Activated CD4-positive, alpha-beta T cell treated with anti-CD3 and anti-CD28 coated beads, Interleukin-2, amount 50 U/mL, for 4 hours (primary cell): Measurements from ENCODE around the gene S100A12.
"Not testable (repeated sequence)": the region's sequence is repeated elsewhere in the genome, so short reads cannot be mapped to it uniquely, and the experiment has no call there.

Source experiments
- DNase-seq, 2 experiments: peaks; one replicate each; pipeline ENCODE4 v3.0.0-alpha.2; 2020

The S100A12 gene

DNA sequence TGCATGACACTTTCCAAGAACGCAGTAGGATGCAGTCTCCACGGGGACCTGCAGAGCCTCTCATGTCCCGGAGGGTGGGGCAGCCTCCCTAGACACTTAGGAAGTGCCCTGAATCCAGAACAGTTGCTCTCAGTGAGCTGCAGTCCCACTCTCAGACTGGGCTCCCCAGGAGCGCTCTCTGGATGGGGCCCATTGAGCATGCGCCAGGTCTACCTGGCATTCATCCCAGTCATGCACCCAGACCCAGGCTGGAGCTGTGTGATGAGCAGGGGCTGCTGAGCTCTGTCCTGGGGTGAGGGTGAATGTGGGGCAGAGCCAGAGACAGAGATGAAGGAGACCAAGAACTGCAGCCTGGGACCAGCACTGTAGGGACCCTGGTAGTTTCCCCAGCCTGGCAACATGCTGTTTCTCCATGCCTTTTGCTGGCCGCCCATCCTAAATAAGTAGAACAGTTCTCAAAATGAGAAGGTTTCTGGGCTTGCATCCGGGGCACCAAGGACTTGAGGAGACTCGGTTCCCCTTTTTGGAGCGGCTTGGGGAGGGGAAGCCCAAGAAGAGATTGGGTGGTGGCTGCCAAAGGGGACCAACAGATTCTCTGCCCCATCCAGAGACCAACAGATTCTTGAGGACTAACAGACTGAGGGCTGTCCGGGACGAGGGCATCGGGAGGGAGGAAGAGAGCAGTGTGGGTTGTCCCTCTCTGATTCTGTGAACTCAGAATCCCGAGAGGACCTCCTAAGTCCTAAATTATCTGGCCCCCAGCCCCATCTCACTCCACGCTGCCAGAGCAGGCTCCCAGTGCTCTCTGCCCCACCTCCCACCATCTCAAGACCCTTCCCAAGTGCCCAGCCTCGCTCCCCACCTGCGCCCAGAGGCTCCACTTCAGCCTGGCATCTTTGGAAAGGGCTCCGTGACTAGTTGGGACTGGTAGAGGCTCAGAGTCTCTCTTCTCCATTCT is 25.8 kb downstream of the S100A12 start:
- DNase-seq, result no peak

DNA sequence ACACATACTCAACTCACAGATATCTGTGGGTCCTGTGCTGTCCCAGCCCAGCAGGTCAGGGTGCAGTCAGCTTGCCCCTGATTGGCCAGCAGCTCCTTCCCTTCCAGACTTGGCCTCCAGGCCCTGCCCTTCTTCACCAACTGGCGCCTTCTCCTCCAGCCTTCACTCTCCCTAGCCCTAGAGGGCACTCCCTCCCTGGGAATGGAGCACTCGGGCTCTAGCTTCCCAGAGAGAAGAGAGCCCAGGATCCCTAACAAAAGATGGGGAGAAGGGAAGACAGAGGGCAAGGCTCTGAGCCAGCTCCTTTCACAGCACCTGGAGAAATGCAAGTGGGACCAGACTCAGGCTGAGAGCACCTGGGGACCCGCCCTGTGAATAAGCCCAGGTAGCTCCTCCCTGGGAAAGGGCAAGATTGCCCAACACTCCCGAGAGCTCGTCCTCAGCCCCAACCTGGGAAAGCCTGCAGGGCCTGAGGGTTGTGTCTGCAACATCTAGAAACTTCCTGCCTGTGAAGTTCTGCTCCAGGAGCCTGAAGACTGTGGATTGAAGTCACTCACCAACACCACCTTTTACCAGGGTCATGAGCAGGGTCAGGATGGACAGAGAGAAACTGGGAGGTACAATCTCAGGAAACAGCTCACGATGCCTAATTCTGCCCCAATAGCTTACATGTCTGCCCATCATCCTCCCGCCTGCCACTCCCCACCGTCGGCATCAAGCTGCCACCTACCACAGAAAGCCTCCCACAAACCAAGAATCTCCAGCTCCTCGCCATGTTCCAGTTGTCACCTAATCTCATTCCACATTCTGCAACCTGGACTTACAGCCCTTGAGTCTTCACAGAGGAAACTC is 26.7 kb downstream of the S100A12 start, which contains the start of gene PGLYRP4:
PGLYRP4 (minus strand) TSS at position 331 of the 852 bp plus-strand sequence. CDS start 909 bp downstream, outside the sequence.
- DNase-seq, result no peak

DNA sequence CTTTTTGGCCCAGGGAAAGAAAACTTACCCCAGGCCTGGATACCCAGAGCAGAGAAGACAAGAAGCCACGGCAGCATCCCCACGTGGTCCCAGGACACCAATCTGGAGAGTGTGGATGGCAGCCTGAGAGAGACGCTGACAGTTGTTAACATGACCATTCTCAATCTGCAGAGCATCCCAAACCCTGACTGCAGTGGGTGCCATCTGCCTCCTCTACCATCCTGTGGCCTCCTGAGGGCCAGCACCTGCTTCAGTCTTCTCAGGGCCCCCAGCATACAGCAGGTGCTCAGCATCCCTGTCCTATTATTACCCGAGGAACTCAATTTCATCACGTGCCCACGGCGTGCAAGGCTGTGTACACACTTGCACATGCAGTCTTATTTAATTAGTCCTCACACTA is 27.6 kb downstream of the S100A12 start:
- no peak for DNase-seq

DNA sequence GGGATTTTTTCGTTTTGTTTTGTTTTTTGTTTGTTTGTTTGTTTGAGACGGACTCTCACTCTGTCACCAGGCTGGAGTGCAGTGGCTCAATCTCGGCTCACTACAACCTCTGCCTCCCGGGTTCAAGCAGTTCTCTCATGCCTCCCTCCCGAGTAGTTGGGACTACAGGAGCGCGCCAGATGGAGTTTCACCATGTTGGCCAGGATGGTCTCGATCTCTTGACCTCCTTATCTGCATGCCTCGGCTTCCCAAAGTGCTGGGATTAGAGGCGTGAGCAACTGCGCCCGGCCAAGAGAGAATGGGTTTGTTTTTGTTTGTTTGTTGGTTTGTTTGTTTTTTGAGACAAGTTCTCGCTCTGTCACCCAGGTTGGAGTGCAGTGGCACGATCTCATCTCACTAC is 28.4 kb downstream of the S100A12 start:
- not testable (repeated sequence) for DNase-seq

DNA sequence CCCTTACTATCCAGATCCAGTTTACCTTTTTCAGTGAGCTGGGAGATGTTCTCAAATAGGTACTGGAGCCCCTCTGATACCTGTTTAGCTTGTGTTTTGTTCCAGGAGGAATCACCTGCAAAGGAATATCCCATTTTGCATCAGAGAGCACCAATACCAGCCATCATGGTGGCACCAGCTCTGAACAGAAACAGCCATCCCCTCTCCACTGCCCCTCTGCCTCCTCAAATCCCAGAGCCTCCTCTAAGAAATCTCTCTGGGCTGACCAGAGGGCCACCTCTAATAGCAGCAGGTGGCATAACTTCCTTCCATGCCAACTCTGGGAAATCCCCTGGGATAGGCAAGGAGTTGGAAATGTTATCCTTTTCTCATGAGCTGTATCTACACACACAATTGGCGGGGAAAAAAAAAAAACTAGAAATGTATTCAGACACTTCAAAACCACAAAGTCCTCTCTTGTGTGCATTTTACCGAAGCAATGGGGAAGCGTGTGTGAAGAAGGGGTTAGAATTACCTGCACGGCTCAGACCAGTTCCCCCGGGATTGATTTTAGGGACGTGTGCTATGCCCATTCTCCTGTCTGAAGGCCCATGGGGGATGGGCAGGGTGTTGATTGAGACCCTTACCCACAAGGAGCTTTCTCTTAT is 29.2 kb downstream of the S100A12 start:
- DNase-seq, result no peak

DNA sequence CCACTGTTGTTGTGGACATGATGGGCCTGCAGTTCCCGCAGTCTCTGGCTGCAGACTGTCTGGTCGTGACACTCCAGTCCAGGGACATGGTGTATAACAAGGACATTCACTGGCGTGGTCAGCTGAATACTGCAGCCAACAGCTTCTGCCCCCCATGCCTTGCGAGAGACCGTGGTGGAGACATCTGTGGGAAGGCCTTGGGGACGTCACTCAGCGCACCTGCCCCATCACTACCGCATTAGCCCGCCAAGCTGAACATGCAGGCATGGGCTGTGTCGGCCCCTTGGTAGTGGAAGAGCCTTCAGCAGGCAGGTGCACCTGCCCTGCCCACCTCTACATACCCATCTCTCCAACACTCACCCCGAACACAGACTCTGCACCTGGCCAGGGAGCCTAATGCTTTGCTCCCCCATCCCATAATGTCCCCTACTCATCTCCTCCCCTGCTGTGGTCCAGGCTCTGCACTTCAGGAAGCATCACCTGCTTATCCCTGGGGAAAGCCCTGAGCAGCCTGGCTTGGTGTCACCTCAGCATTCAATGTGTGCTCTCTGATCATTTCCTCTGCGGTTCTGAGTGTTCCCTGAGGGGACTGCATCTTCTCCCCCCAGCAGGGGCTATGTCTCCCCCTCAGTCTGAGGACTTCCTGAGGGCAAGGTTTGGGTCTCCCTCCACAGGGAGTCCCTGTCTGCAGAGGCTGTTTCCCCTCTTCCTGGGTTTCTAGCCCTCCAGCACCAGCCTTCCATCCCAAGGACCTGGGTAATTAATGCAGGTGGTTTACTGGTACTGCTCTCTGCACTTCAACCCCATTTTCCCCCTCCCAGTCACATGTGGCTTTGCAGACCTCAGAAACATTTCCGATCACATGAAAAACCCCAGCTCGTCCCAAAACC is 30.0 kb downstream of the S100A12 start:
- DNase-seq, result no peak

DNA sequence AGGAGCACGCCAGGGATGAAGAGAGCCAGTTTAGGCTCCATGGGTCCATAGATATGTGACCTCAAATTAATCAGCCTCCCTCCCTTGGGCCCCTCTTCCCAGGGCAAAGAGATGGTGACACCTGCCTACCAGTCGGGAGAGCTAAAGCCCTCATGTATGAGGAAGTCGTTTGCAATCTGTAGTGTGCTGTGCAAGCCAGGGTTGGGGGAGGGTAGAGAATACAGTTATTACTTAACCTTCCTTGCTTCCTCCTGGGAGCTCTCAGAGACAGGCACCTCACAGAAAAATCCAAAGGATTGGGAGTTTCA is 30.7 kb downstream of the S100A12 start:
- DNase-seq, result no peak

DNA sequence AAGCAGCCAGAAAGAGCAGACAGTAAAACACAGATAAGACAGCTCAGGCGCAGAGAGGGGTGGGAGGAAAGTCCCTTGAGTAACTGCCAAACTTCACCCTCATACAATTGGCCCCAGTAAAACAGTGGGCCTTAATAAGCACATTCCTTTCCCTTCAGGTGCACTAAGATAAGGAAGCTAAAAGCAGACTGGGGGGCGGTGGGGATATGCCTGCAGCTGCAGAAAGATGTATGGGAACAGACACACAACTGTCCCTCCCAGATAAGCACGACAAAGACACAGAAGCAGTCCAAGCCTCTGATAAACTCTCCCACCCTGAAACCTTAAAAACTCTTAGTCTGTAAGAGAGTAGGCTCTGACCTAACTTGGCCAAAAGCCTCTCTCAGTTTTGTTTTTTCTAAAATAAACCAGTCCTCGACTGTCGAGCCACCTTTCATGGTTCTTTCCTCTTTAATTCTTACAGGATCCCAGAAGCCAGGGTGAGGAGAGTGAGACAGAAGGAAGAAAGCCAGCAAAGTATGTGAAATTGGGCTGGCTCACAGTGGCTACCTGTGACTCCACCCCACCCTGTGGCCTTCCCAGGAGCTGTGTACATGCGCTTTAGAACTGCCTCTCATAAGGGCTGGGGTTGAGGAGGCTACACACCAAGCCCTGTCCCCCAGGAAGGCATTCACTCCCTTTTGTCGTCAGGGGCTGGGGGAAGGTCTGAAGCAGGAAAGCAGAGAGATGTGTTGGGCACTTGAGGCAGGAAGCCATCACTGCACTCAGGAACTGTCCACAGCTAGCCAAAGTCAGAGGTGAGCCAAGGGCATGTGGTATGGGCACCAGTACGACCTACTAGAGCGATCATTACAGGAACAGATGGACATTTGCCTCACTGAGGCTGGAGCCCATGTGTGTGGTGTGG is 31.4 kb downstream of the S100A12 start:
- no peak for DNase-seq

DNA sequence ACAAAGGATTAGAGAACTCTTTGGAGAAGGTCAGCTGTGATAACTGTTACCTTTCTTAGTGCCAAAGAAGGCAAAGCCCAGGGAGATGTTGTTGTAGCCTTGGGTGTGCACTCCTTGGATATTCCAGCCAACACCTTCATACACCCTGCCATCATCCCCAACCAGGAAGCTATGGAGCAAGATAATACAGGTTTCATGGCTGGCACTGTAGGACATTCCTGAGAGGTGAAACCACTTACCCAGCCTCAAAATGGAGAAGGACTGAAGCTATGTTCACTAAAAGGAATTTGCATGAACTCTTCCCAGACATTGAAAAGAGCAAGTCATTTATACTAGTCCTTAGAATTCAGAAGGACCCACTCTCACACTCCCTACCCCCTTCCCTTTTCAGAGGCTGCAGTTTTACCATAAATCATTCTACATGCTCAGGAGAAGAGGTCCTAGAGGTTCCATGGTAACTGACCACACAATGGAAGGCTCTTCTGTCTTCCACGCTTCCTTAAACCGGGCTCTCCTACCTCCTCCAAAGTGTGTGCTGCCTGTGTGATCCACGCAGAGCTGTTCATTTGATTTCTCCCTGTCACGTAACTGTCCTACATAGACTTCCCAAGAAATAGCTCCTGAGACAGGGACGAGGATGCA is 32.3 kb downstream of the S100A12 start:
- DNase-seq, result no peak

DNA sequence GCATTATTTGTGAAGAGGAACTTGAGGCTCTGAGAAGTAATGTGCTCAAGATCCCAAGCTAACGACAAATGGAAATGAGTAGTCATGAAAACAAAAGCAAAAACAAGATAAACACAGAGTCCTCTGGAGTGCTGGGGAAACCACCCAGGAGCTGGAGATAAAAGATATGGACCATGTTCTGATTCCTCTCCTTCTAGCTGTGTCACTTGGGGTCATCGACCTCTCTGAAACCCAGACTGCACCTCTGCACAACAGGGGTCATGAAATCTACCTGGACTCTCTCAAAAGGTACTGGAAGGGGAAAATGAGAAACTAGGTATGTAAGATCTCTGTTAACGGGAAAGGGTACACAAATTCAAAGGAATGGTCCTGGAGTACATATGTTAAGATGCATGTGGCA is 33.2 kb downstream of the S100A12 start:
- no peak for DNase-seq

DNA sequence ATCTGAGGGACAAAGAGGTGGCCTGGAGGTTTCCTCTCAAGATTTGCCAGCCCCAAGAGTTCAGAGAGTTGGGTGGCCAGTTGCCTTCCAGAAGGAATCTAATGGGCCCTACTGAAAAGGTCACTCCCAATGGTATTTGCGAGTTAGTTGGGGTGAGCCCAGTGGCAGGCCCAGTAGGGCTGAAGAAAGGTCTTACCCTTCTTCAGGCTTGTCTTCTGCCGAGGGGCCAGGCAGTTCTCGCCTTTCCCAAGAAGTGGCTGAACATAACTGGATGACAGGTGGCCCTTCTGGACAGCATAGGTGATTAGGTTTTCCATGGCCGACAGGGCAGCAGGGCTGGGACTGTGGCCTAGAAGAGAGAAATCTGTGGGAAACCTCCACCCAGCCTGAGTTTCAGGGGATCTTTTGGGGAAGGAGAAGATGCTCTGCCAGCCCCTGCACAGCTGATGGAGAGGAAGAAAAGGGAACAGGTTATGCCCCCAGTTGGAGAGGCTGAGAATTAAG is 33.9 kb downstream of the S100A12 start:
- DNase-seq, result no peak

DNA sequence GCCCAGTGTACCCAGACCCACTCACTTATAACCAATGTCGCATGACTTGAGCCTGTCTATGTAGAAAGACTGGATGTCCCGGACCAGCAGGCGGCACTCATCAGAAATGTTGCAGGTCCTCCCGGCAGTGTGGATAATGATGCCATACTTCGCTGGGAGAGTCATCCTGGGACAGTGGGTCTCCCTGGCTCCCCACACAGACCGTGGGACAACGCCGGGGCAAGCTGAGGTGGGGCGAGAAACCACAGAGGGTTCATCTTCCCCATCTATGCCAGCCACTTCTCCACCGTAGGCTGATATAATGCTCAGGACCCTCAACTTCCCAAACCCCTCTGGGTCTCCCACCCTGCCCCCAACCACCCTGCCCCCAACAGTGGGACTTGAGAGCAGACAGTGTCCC is 35.1 kb downstream of the S100A12 start:
- no peak for DNase-seq

DNA sequence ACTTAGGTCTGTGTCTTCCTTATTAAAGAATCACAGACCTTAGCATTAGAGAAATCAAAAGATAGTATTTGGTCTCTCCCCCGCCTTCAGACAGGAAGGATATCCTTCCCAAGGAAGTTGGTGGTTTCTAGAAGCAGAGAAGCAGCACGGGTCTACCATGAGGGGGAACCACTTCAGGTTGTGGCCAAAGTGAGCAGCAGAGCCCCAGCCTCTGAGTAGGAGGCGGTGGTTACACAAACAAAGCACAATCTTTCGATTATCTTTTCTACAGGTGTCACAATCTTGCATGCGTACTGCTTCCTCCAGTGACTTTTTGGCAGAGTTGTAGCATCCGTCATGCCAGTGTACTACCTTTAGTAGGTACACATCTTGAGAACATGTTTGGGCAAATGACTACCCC is 35.6 kb downstream of the S100A12 start:
- DNase-seq, result no peak

DNA sequence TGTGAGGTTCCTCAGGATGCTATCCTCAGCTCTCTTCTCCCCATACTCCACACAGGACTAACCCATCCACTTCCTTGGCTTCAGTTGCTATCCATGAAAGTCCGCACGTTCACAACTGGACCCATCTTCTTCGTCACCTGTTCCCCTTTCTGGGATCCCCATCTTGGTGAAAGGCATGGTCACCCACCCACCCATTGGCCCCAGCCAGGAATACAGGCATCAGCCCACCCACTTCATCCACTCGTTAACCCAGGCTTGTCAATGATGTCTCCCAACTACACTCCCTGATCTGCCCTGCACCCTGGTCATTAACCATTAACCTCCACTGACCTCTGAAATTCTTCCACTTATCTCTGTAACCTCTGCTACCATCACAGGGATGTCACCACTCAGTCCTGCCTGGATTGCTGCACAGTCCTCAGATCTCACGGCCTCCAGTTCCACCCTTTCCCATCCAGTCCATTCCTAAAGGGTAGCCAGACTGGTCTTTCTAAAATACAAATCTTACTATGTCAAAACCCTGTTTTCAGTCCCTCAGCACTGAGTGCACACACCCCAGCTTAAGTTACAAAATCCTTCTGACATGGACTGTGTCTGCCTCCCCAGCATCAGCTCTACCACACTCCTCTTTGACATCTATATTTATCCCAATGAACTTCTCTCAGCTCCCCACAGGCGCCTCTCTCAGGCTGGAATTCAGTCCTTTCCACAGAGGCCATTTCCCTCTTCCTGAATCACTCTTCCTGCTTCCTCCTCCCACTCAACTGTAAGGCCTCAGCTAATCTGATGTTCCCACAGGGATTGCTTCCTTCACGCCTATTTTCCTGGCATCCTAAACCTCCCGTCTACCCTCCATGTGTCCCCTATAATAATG is 37.2 kb downstream of the S100A12 start:
- no peak for DNase-seq

DNA sequence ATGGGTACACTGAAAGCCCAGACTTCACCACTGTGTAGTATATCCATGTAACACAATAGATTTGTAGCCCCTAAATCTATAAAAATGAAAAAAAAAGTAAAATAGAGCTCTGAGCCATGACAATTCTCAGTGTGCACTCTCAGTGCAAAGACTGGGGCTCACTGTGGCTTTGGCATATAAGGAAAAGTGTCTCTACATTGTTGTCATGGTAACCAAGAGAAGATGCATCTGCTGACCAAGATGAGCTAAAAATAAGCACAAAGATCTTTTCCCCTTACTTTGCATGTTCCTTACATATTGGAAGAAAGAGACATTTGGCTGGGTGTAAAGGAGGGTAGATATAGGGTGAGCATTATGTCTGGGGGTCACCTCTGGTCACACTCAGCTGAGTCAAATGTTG is 38.8 kb downstream of the S100A12 start:
- no peak for DNase-seq

DNA sequence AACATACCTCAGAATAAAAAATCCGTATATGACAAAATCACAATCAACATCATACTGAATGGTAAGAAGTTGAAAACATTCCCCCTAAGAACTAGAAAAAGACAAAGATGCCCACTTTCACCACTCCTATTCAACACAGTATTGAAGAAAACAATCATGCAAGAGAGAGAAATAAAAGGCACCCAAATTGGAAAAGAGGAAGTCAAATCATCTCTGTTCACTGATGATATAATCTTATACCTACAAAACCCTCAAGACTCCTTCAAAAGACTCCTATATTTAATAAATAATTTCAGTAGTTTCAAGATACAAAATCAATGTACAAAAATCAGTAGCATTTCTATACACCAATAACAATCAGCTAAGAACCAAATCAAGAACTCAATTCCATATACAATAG is 41.5 kb downstream of the S100A12 start:
- no peak for DNase-seq

DNA sequence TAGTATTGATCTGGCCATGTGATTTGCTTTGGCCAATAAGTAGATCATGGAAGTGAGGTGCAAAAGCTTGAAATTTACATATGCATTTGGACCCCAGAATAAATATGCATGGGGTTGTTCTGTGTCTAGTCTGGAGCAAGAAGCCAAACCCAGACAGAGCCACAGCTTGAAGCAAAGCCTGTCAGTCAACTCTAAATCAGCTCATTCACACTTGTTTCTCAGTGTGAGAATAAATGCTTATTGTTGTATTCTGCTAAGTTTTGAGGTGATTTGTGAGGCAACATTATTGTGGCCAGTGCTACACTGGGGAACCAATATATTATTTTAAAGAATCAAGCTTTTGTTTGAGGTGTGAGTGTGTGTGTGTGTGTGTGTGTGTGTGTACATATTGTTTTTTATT is 50.5 kb downstream of the S100A12 start:
- DNase-seq, result no peak
